Tibial nerve (tissue), 4 donors: ENCODE measurements around the gene SLC25A22. TPM values are rescaled to one million over a fixed set of nuclear protein-coding genes. Genes with fewer than 3 reads are reported as not detected.

ENCODE experiments used
- DNase-seq, 2 donors: peaks; one replicate each; pipeline ENCODE4 v3.0.0-alpha.2; 2019; ENCODE audit warnings: low spot score in 2 of 2
- H3K27ac ChIP-seq, 4 donors: fragments of 200-600 bp; sonication (generic) in 3 of 4; one replicate each; pipeline ENCODE4 v1.5.1; 2017 to 2019; ENCODE audit warnings: mild to moderate bottlenecking in 1 of 4
- H3K27me3 ChIP-seq, 2 donors: fragments of 200-600 bp; sonication (generic) in 1 of 2; one replicate each; pipeline versions ENCODE4 v1.5.1 to v1.6.0; 2017 to 2019
- H3K36me3 ChIP-seq, 3 donors: fragments of 200-600 bp; sonication (generic); one replicate each; pipeline ENCODE4 v1.5.1; 2018 to 2019
- H3K4me1 ChIP-seq, 4 donors: fragments of 200-600 bp; sonication (generic) in 3 of 4; one replicate each; pipeline ENCODE4 v1.5.1; 2017 to 2019
- H3K4me3 ChIP-seq, 4 donors: fragments of 200-600 bp; sonication (generic) in 3 of 4; one replicate each; pipeline ENCODE4 v1.5.1; 2017 to 2019; ENCODE audit warnings: mild to moderate bottlenecking in 1 of 4, moderate library complexity in 1 of 4
- H3K9me3 ChIP-seq, 4 donors: fragments of 200-600 bp; sonication (generic) in 3 of 4; one replicate each; pipeline ENCODE4 v1.5.1; 2017 to 2019
- EP300 ChIP-seq, 2 donors: sonication (generic); formaldehyde crosslinking; IDR thresholded peaks; one replicate each; pipeline ENCODE4 v1.6.1; 2017; ENCODE audit warnings: antibody characterized with exemption in 2 of 2, mild to moderate bottlenecking in 1 of 2
- POLR2A ChIP-seq, 2 donors: fragments of 450-650 bp; IDR thresholded peaks; one replicate each; pipeline ENCODE4 v1.6.1; 2017; ENCODE audit warnings: antibody characterized with exemption in 2 of 2, mild to moderate bottlenecking in 2 of 2, moderate library complexity in 2 of 2
- WGBS, 2 donors: methylation state at CpG; one replicate each; pipeline ENCODE4 v1.1.5; 2018; 5-methylcytosine and 5-hydroxymethylcytosine counted together
- total RNA-seq, 4 donors: library from RNA; depleted of rRNA; stranded (reverse); fragments of >200 nt; gene quantifications; one replicate each; pipeline ENCODE4 v1.1.0, GENCODE V29; 2016
- TF ChIP-seq, protein P1 (sequence below), 5 experiments: fragments of 200-600 bp in 3 of 5; fragments of 450-650 bp in 2 of 5; sonication (generic) in 3 of 5; IDR thresholded peaks; one replicate each; pipeline ENCODE4 v1.5.1; 2016 to 2019; ENCODE audit warnings: antibody characterized with exemption in 5 of 5, mild to moderate bottlenecking in 3 of 5, moderate library complexity in 2 of 5

Gene SLC25A22
- total RNA-seq, 4 donors from 2014 or later, result 8.0 to 17.5 (median 10.0) TPM

DNA sequence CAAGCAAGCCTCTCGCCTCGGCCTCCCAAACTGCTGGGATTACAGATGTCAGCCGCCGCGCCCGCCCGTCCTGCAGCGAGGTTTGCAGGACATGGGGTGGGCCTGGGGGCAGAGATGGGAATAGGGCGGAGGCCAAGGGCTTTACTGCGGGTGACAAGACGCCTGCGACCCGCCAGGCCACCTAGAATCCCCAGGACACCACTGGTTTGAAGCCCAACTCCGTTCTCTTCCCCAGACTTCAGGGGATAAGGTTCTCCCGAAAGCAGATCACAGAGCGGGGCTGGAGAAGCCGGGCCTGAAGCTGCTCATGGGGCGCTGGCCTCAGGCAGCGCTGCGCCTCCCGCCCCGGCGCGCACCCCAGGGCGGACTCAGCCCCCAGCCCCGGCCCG is 43.9 kb upstream of the SLC25A22 start:
- Histone ChIP-seq H3K27me3 (no peaks in the 10 kb centered on the region), H3K4me1 (peaks cover 0 to 76% (median 47%) of the 10 kb centered on the region in 4 donors), H3K4me3 (peak overlapping the region; percentile 69 to 95 (median 79)), H3K9me3 (no peaks in the 10 kb centered on the region), H3K36me3 (peaks cover 0 to 43% (median 7%) of the 10 kb centered on the region in 3 donors), H3K27ac (peak overlapping the region; percentile 92 to 98 (median 94))
- no peak for TF ChIP-seq POLR2A (IDR thresholded peaks at IDR 0.05)
- TF ChIP-seq EP300 (IDR thresholded peaks at IDR 0.05), result no peak
- TF ChIP-seq, protein P1, sequence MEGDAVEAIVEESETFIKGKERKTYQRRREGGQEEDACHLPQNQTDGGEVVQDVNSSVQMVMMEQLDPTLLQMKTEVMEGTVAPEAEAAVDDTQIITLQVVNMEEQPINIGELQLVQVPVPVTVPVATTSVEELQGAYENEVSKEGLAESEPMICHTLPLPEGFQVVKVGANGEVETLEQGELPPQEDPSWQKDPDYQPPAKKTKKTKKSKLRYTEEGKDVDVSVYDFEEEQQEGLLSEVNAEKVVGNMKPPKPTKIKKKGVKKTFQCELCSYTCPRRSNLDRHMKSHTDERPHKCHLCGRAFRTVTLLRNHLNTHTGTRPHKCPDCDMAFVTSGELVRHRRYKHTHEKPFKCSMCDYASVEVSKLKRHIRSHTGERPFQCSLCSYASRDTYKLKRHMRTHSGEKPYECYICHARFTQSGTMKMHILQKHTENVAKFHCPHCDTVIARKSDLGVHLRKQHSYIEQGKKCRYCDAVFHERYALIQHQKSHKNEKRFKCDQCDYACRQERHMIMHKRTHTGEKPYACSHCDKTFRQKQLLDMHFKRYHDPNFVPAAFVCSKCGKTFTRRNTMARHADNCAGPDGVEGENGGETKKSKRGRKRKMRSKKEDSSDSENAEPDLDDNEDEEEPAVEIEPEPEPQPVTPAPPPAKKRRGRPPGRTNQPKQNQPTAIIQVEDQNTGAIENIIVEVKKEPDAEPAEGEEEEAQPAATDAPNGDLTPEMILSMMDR (IDR thresholded peaks at IDR 0.05), result no peak
- 0% methylated on average over 13 to 25 of the region's 27 CpGs for WGBS, 2 donors
- no peak for DNase-seq

DNA sequence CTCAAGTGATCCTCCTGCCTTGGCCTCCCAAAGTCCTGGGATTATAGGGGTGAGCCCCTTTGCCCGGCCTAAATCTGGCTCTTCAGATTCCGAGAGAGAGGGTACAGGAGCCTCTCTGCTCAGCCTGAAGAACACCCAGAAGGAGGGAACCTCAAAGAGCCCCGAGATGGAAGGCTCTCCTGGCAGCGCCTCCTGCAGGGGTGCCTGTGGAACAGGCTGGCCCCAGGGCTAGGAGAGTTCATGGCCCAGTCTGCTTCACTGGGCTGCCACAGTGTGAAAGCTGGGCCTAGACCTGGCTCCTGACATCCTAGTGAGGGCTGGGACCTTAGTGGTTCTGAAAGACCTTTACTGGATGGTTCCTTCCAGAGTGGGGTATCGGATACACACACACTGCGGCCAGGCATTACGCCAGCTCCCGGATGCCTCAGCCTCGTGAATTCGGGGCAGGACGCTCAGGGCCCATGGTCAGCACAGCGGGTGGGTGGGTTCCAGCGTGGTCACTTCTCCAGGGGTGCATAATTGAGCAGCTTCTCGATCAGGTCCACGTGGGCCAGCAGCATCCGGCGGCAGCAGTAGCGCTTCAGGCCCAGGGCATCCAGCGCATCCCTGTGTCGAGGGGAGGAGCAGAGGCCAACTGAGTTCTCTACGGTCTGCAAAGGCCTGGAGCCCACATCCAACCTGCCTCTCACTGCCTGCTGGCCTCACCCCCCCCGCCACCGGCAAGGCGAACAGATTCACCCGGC is 42.0 kb upstream of the SLC25A22 start:
- Histone ChIP-seq H3K27ac (peak overlapping the region in 3 of 4 donors; percentile 3 to 93 (median 55)), H3K27me3 (no peaks in the 10 kb centered on the region), H3K9me3 (no peaks in the 10 kb centered on the region), H3K36me3 (peaks cover 0 to 55% (median 7%) of the 10 kb centered on the region in 3 donors), H3K4me1 (peaks cover 0 to 74% (median 38%) of the 10 kb centered on the region in 4 donors), H3K4me3 (no peak overlapping the region)
- TF ChIP-seq, protein P1 (IDR thresholded peaks at IDR 0.05), result no peak
- TF ChIP-seq POLR2A (IDR thresholded peaks at IDR 0.05) (no peak), EP300 (IDR thresholded peaks at IDR 0.05) (no peak)
- 74 to 77% methylated on average over 15 to 20 of the region's 25 CpGs for WGBS, 2 donors
- DNase-seq, result no peak

DNA sequence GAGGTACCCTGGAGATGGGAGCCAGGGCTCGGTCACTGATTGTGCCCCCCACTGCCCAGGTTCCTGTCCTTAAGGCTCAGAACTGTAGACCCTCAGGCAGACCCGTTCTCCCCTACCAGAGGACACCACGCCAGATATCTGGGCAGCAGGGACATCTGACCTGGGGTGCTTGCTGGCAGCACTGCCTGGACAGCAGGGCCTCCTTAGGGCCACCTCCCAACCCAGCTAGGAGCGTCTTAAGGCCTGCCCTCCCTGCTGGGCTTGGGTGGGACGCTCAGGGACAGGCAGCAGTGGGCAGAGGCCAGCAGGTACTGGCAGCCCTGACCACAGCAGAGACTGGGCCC is 41.2 kb upstream of the SLC25A22 start:
- WGBS, 2 donors, result 73 to 87% methylated on average over 3 to 4 of the region's 5 CpGs
- TF ChIP-seq, protein P1 (IDR thresholded peaks at IDR 0.05), result no peak
- no peak for TF ChIP-seq EP300 (IDR thresholded peaks at IDR 0.05)
- no peak for TF ChIP-seq POLR2A (IDR thresholded peaks at IDR 0.05)
- H3K27me3 ChIP-seq, result no peaks in the 10 kb centered on the region
- H3K4me1 ChIP-seq, result peaks cover 0 to 74% (median 41%) of the 10 kb centered on the region in 4 donors
- peak overlapping the region in 1 of 4 donors; percentile 48 for H3K27ac ChIP-seq
- no peak overlapping the region for H3K4me3 ChIP-seq
- peaks cover 0 to 55% (median 7%) of the 10 kb centered on the region in 3 donors for H3K36me3 ChIP-seq
- no peaks in the 10 kb centered on the region for H3K9me3 ChIP-seq
- no peak for DNase-seq

DNA sequence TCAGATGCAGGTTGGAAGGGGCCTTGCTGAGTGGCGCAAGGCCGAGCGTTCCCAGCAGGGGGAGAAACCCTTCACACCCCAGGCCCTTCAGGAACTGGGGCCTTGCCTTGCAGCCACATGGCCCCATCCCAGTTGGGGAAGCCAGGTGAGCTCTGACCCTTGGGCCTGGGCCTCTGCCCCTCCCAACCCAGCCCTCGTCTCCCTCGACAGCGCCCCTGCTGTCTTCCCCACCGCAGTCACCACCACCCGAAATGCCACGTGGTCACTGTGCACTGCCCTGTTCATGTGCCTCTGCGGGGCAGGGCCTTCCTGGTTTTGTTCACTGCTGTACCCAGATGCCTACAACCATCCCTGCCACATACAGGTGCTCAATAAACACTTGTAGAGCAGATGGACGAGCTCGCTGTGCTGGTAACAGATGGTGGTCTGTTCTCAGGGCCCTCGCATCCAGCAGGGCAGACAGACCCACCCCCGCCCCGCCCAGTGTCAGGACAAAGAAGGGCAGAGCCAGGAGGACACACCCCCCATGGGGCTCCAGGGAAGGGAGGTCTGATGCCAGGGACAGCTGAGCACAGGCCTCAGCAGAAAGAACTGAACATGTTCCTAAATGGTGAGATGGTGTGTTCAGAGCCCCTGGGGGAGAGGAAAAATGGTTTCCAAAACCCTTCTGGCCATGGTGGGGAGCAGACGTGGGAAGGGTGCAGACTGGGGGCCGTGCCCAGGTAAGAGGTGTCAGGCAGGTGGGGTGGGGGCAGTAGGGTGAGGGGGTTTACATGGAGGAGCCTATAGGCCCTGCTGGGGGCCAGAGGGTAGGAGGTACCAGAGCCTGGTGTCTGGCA is 40.6 kb upstream of the SLC25A22 start:
- peak overlapping the region in 2 of 4 donors; percentile 43 to 48 for H3K27ac ChIP-seq
- DNase-seq, result no peak

More for the DNA sequence above, 40.6 kb upstream of the SLC25A22 start:
- WGBS, 2 donors, result 47 to 49% methylated on average over 15 to 17 of the region's 17 CpGs
- no peak overlapping the region for H3K4me3 ChIP-seq
- H3K9me3 ChIP-seq, result no peaks in the 10 kb centered on the region
- H3K36me3 ChIP-seq, result peaks cover 0 to 55% (median 7%) of the 10 kb centered on the region in 3 donors
- peaks cover 0 to 74% (median 44%) of the 10 kb centered on the region in 4 donors for H3K4me1 ChIP-seq
- no peak for TF ChIP-seq POLR2A (IDR thresholded peaks at IDR 0.05)
- TF ChIP-seq EP300 (IDR thresholded peaks at IDR 0.05), result no peak
- TF ChIP-seq, protein P1 (IDR thresholded peaks at IDR 0.05), result no peak
- no peaks in the 10 kb centered on the region for H3K27me3 ChIP-seq
